GM19395 (cell line): ENCODE measurements around the gene MRPL22.
A peak's percentile ranks its signal among the peaks of the same experiment; 100 is the strongest.
"Not testable (repeated sequence)": the region's sequence is repeated elsewhere in the genome, so short reads cannot be mapped to it uniquely, and the experiment has no call there.

Experiments used
- ATAC-seq: cut with Tn5 transposase; IDR thresholded peaks from one replicate; pipeline ENCODE4 v1.9.1; 2021; ENCODE audit warnings: mild to moderate bottlenecking, moderate library complexity; ENCODE audit not compliant: unreplicated experiment

Gene MRPL22

DNA sequence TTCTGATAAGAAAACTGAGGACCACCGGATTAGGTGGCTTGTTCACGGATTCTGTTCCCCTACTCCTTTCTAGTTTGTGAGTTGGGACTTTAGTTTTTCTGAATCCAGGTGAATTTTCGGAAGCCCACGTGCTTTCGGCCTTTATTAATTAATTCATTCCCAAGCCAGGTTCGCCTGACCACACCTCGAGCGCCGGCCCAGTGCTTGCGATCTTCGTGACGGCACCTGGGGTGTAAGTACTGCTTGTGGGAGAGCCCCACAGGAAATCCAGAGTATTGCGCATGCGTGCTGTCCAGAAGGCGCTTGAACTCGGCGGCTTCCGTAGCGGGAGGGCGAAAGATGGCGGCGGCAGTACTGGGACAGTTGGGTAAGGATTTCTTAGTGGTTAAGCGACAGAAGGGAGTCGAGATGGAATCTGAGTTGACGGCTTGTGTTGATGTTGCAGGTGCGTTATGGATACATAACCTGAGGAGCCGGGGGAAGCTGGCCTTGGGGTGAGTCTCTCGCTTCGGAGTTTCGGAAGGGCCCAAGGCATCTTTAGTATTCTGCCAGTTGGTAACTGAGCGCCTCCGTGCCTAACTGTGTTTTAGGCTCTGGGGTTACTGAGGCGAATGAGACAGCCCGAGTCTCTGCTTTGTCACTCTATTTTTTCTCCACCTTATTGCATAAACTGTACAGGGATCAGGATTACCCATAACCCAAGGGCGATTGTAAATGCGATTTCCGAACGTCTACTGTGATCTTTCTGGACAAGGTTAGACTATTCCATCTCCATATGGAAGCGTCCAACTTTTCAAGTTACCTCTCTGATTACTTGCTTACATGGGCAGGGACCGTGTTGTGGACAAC is at the start of gene MRPL22:
Gene MRPL22, plus strand, starts transcription at position 302 of the 849 bp plus-strand sequence. Its CDS starts 38 bp downstream, at position 340.
- ATAC-seq = peak; percentile 62

DNA sequence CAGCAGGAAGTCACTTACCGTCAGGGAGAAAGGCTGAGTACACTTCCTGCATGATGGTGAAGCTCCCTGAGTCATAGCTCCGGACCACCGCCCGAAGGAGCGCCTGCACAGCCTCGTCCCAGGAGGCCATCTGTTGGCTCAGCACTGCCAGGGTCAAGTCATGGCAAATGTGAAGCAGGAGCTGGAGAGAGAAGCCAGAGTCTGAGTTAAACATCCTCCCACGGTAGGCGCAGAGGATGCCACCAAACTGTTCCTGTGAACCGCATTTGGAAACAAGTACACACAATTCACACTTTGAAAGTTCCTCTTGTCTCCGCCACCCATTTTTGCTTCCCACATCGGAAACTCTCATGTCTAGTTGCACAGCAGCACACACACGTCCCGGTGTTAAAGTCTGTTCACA is 48.5 kb upstream of the MRPL22 start:
- no peak for ATAC-seq

DNA sequence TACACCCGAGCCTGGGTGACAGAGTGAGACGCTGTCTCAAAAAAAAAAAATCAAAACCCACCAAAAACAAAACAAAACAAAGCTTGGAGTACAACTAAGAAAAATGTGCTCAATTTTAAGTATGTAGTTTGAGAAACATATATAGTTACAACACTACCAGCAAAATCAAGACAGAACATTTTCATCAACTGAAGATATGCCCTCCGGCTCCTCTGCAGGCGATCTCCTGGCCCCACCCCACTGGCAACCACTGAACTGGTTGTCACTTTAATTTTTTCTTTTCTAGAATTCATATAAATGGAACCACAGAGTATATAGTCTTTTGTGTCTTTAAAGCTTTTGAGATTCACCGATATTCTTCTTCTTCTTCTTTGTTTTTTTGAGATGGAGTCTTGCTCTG is 47.5 kb upstream of the MRPL22 start:
- no peak for ATAC-seq

DNA sequence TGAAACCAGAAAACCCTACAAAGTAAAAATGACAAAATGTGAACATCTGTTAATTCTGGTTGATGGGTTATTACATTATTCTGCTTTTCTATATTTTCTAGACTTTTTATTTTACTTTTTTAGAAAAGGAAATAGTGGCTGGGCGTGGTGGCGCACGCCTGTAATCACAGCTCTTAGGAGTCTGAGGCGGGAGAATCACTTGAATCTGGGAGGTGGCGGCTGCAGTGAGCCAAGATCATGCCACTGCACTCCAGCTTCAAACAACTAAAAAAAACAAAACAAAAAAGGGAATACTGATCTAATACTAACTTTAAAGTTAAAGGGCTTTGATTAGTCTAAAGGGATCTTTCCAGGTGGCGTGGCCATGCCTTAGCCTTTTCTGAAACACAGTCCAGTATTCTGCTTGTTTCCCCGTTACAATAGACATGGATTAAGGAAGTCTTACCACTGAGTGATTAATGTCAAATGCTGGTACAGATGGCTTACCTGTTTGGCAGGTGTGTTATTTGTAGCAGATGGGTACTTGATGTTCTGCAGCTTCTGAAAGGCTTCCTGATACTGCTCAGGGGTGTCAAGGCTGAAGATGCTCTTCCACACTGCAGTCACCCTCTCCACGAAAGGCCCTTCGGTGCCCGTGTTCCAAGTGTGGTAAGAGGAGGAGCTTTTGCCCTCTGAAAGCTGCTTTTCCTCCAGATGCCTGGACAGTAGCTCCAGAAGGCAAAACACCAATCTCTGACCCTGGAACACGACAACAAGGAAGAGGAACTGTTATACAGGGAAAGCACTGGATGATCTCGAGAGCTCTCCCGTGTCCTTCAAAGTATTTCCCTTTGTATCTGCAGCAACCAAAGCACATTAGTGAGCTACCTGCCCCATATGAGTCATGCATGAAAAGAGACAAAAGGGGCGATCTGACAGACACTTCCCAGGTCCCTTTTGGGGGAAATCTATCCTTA is 45.0 kb upstream of the MRPL22 start:
- no peak for ATAC-seq

DNA sequence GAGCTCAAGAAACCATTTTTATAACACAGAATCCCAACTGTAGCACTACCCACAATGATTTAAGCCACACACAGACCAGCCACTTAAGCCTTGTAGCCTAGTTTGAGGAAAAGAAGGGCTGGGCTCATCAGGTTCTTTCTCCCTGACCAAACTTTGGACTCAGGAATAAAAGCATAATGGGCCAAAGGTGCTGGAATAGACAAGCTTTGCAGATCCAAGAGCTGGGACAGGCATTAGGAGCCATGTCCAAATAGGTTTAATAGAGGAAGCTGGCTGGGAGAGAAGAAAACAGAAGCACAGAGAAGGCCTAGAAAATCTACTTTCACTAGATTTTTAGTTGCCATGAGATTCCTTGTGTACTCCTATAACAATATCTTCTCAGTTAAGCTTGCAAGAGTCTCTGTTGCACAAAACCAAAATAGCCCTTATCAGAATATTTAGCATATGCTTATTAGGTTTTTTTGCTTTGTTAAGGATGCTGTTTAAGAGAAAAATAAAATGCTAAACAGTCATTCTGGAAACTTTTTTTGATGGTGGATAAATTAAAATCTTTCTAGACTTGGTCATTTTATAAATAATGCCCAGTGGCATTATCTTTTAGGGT is 44.2 kb upstream of the MRPL22 start:
- ATAC-seq = no peak

DNA sequence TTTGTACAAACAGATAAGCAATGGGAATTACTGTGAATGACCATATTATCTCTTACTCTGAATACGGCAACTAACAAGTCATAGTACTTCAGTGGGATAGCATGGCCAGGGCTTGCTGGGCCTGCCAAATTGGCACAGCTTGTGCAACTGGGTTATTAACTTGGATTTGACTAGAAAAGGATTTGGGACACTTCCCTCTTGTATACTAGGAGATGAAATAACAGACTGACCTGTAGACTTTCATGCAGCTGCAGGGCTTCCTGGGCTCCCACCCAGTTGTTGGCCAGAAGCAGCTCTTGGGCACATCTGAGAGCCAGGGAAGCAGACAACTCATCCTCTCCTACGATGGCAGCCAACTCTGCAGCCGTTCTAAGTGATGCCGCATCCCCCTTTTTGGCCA is 42.7 kb upstream of the MRPL22 start:
- ATAC-seq = no peak

DNA sequence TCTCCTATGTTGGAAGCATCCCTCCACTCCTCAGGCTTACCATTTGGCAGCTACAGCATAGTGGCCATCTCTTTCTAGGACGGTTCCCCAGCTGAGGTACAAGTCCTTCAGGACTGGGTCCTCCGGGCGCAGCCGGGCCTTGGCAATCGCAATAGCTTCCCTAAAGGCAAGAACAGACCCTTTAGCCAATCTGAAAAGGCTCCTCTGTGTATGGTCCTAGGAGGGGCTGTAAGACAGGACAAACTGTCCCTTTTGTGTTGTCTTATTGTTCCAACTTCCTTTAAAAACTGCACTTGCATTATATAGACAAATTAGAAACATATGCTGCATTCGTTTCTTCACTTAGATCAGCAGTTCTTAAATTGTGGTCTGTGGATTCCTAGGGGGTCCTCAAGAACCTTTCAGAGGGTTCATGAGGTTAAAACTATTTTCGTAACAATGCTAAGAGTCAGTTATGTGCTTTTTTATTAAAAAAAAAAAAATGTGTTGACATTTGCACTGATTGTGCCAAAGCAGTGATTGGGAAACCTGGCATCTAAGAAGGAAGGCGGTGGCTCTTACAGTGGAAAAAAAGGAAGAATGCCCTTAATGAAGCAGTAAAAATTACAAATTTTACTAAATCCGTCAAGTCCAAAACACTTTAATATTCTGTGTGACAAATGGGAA is 41.6 kb upstream of the MRPL22 start:
- ATAC-seq = no peak

DNA sequence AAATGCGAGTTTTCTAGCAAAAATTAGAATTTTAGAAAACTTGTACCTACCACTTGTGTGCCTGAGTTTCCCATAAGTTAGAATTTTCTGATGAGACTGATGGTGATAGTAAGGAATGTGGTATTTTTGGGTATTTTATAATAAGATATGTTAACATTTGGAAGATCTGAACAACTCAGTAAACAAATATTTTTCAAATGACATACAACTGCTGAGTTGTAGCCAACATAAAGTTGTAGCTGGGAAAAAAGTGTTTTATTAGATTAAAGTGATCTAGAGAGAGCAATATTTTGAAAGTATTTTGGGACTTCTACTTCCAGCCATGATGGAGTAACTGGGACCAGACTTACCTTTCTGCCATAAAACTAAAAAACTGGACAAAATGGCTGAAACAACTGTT is 40.8 kb upstream of the MRPL22 start:
- no peak for ATAC-seq

DNA sequence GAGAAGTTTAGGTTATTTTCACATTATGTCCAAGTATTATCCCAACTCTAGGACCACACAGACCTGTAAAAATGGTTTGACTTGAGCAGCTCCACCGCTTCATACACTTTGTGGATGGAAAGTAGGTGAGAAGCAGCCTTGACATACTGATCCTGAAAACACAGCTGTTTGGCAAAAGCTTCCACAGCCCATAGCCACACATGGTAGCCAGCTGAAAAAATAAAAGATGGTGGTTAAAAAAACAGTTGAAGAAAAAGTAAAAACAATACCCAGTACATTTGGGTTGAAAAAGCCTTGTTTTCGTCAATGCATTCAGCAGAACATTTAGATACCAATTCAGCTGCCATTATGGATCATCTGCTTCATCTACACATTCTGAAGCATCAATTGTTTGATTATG is 39.6 kb upstream of the MRPL22 start:
- no peak for ATAC-seq

DNA sequence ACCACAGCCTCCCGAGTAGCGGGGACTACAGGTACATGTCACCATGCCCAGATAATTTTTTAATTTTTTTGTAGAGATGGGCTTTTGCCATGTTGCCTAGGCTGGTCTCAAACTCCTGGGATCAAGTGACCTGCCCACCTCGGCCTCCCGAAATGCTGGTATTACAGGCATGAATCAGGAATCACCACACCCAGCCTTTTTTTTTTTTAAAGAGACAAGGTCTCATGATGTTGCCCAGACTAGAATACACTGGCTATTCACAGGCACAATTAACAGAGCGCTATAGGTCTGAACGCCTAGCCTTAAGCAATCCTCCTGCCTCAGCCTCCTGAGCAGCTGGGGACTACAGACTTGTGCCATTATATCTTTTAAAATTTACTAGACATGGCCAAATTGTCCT is 39.0 kb upstream of the MRPL22 start:
- ATAC-seq = no peak

DNA sequence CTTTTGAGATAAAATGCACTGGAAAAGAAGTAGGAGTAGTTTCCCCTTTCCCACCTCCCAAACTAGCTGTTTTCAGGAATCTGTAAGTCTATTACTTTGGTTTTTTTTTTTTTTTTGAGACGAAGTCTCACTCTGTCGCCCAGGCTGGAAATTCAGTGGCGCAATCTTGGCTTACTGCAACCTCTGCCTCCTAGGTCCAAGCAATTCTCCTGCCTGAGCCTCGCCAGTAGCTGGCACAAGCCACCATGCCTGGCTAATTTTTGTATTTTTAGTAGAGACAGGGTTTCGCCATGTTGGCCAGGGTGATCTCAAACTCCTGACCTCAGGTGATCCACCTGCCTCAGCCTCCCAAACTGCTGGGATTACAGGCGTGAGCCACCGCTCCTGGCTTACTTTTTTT is 35.3 kb upstream of the MRPL22 start:
- ATAC-seq = not testable (repeated sequence)

DNA sequence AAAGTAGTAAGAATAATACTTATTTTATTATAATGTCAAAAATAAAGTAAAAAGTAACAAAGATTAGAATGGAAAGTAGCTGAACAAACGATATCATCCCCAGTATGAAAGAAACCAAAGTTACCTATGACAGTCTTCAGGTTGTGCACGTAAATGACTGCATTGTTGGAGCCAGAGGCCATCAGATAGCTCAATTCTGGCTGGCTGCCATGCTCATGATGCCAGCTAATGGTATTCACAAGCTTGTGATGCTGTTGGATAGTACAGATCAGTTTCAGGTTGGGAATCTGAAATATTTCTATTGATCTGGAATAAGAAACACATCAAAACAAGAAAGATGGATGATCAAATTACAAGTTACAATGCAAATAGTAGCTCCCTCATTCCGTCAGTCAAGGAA is 24.0 kb upstream of the MRPL22 start:
- ATAC-seq = no peak

DNA sequence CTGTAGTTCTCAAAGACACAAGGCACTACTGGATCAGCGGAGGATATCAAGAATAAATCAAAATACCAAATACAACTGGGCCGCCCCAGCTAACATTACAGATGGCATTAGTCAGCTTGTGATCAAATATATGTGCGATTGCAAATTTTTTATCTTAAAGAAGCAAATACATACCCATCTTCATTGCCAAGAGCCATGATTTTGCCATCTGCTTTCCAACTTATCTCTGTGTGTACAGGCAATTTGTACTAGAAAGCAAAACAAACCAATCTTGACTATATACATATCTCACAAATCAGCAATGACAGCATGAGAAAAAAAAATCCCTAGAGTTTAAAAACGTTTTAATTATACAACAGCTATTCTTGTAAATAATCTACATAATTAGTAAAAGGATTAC is 23.1 kb upstream of the MRPL22 start:
- no peak for ATAC-seq

DNA sequence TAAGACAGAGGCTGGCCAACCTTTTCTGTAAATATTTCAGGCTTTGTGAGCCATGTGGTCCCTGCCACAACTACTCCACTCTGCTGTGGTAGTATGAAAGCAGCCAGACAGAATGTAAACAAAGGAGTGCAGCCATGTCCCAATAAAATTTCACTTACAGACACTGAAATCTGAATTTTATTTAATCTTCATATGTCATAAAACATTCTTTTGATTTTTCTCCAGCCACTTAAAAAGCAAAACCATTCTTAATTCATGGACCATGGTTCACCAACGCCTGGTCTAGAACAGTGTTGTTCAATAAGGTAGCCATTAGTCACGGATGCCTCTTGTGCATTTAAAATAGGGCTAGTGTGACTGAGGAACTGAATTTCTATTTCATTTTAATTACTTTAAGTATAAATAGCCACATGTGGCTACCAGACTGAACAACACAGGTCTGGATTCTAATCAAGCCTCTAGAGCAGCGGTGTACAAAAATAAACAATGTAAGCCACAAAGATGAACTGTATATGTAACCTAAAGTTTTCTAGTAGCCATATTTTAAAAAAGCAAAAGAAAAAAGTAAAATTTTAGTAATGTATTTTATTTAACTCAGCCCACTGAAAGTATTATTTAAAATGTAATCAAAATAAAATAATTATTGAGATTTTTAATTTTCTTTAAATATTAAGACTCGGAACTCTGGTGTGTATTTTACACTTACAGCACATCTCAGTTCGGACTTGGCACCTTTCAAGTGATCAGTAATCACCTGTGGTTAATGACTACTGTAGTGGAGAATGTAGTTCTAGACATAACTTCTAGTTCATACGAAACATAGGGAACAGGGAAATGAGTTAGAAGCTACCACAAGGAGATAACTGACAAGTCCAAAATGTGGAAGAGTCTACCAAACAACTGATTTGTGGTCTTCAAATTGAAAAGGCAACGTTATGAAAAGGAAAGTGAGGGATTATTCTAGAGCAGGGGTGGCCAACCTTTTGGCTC is 17.1 kb upstream of the MRPL22 start:
- no peak for ATAC-seq

DNA sequence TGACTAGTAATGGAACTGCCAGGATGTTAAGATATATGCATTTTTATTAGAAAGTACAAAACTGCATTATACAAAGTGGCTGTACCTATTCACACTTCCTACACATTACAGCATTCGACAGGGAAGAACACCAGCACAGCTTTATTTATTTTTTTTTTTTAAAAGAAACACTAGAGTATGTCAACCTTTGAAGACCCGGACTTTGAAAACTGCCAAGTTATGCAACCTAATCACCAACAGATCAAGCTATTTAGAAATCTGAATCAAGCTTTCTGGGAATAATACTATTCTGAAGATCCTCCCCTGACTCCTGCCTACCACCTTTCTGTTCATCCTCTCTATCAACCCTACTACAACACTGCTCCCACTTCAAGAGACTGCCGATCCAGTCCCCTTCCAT is 7.3 kb upstream of the MRPL22 start:
- no peak for ATAC-seq

DNA sequence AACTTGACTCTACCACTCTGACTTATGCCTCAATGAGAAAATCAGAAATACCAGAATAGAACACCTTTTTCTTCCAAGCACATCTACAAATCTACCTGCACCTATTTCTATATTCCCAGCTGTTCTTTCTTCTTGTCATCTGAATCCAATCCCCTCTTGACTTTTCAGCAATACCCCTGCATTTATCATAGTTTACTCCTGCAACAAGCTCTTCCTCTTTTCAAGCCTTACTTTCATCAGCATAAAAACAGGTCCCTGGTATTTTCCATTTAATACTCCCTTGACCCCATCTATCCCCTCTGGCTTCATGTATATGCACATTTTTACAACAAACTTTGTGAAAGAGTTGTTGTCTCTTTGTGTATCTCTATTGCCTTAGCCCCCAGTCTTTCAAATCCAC is 6.0 kb upstream of the MRPL22 start:
- no peak for ATAC-seq

DNA sequence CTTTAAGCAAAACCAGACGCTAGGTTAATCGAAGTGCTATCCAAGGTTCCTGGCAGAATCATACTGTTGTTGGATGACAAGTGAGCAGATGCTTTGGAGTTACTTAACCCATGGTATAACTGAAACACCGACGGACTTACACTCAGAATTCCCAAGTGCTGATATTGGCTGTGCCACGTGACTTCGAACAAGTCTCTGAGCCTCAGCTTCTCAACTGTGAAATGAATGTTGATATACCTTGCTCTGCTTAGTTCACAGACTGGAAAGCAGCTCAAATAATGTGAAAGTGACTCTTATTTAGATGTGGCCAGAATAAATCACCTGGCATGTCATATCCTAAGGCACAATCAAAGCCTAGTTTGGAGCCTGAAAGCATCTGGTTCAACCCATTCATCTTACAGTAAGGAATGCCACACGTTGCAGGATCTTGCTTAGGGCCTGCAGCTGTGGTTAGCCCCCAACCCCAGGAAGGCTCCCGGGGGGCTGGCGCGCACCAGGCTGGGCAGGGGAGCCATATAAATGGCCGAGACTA is 3.6 kb upstream of the MRPL22 start:
- no peak for ATAC-seq

DNA sequence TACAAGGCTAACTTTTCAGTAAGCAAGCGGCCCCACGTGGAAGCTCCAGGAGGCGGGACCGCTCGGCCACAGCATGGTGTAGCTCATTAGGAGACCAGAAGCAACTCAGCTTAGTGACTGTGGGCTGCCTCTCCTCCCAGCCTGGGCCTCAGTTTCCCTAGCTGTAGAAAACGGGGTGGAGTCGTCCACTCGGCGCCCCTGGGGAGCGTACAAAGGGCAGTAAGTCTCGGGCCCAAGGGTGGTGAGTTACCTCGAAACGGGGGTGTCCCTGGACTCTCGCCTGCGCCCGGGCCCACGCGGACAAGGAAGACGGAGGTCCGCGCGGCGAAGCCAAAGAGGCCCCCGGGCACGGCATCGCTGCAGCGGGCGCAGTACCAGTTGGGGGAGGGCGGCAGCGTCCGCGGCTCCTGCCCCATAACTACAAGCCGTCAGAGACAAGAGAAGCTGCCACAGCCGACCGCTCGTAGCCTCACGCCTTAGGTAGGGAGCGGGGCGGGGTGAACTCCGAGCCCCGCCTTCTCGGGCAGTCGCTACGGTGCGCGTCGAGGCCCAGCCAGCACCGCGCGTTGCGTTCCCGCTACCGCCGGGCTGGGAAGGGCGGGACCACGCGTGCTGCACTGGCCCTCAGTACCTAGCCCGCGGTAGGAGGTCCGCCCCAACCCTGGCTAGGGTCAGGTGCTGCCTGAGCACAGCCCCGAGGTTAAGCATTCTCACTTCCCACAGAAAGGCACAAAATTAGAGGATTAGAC is 3.0 kb upstream of the MRPL22 start, which contains the start of gene GEMIN5:
Gene GEMIN5, minus strand, starts transcription at position 494 of the 749 bp plus-strand sequence. Its CDS starts 78 bp downstream, at position 416.
- peak; percentile 80 for ATAC-seq

DNA sequence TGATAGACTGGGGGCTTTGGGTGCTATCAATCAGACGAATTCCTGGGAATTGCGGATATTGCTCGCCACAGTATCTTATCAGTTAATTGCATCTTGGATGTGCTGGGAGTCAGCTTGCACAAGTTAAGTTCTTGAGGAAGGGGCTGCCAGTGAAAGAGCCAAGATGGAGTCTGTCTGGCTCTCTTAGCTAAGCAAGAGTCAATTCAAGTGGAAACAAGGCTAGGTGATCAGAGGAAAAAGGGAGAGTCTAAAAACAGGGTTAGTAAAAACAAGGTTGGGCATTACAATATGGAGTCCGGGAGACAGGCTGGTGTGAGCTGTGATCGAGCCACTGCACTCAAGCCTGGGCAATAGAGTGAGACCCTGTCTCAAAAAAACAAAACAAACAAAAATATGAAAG is 1.5 kb upstream of the MRPL22 start:
- not testable (repeated sequence) for ATAC-seq
